Ovary (tissue), 9 donors: ENCODE data around the gene GPR152. TPM values are rescaled to one million over a fixed set of nuclear protein-coding genes. Genes with fewer than 3 reads are reported as not detected.

Experiments
- DNase-seq, 5 donors: peaks; one replicate each; pipeline ENCODE4 v3.0.0-alpha.2; 2019 to 2020
- H3K27ac ChIP-seq, 2 donors: fragments of 200-600 bp; one replicate each; pipeline versions ENCODE4 v1.5.1 to v1.8.0; 2019 to 2022
- H3K27me3 ChIP-seq: fragments of 200-600 bp; one replicate; pipeline ENCODE4 v1.8.0; 2022
- H3K36me3 ChIP-seq: fragments of 200-600 bp; sonication (generic); one replicate; pipeline ENCODE4 v1.5.1; 2019
- H3K4me1 ChIP-seq: one replicate; pipeline ENCODE4 v1.8.1; 2013; ENCODE audit warnings: mild to moderate bottlenecking, moderate library complexity; ENCODE audit not compliant: insufficient read depth
- H3K4me3 ChIP-seq: fragments of 200-600 bp; sonication (generic); one replicate; pipeline ENCODE4 v1.5.1; 2017
- H3K9me3 ChIP-seq, 2 donors: fragments of 200-600 bp in 1 of 2; sonication (generic) in 1 of 2; one replicate each; pipeline versions ENCODE4 v1.5.1 to v1.8.1; 2013 to 2019; ENCODE audit warnings: mild to moderate bottlenecking in 1 of 2, moderate library complexity in 1 of 2
- CTCF ChIP-seq, 3 donors: fragments of 450-650 bp in 2 of 3; fragments of 200-600 bp in 1 of 3; IDR thresholded peaks; one replicate each; pipeline versions ENCODE4 v1.5.1 to v1.8.0; 2016 to 2022; ENCODE audit warnings: antibody characterized with exemption in 3 of 3, mild to moderate bottlenecking in 1 of 3
- EP300 ChIP-seq: sonication (generic); formaldehyde crosslinking; IDR thresholded peaks from one replicate; pipeline ENCODE4 v1.6.1; 2017; ENCODE audit warnings: antibody characterized with exemption
- POLR2A ChIP-seq: fragments of 450-650 bp; IDR thresholded peaks from one replicate; pipeline ENCODE4 v1.6.1; 2017; ENCODE audit warnings: antibody characterized with exemption, mild to moderate bottlenecking, moderate library complexity
- WGBS, 3 donors: extraction: QIAGEN DNeasy Blood & Tissue Kit in 1 of 3; methylation state at CpG; one replicate each; pipeline versions ENCODE4 v1.1.5 to v1.1.7; 2013 to 2017; 5-methylcytosine and 5-hydroxymethylcytosine counted together
- intact Hi-C, 4 donors: fragments of 100-400 bp; cut with DNase I; formaldehyde crosslinking; loops; one replicate each; pipeline versions ENCODE4 v1.11.0 to v1.15.1; 2022 to 2023
- polyA plus RNA-seq, 2 donors: library from polyadenylated mRNA; stranded (reverse); fragments of 200-250 nt in 1 of 2; fragments of 350-450 nt in 1 of 2; fragmentation: Illumina TruSeq in 1 of 2; extraction: RNeasy Lipid Tissue Mini Kit (QIAGEN cat#74804) in 1 of 2; gene quantifications; one replicate each; pipeline ENCODE4 v1.2.3, GENCODE V29; 2013 to 2014
- total RNA-seq, 7 donors: library from RNA; depleted of rRNA in 2 of 7; stranded (reverse); fragments of >200 nt in 2 of 7; fragmentation: NEBNext Ultra II Directional in 3 of 7; extraction: Animal tissue kit (Norgen Biotek cat#: 25700) in 3 of 7; gene quantifications; one replicate each; pipeline versions ENCODE4 v1.1.0 to v1.2.4, GENCODE V29; 2016 to 2023
- donor health status: DM: no; HTN: no; CAD: no; lungs with moderate emphysema.
- donor health status: DM: no; HTN: no; CAD: no.
- donor health status: Bipolar disorder and iron deficiency.
- donor health status: DM: yes; HTN: yes; CAD: no.
- donor health status: DM: no; HTN: no; CAD: no.
- donor health status: DM: yes; HTN: yes; CAD: no.

Gene GPR152
- total and polyA plus RNA-seq, 9 donors, result 0.15 TPM; not detected in 8

- Histone ChIP-seq H3K4me3 (no peak overlapping the region), H3K27me3 (peaks cover 2% of the 10 kb centered on the region), H3K27ac (no peak overlapping the region), H3K9me3 (no peaks in the 10 kb centered on the region), H3K4me1 (no peaks in the 10 kb centered on the region), H3K36me3 (no peaks in the 10 kb centered on the region)
- TF ChIP-seq CTCF (IDR thresholded peaks at IDR 0.05) (no peak), POLR2A (no peak), EP300 (no peak)
- WGBS, 3 donors, result 34 to 41% (median 40%) methylated on average over 9 of the region's 9 CpGs
- DNase-seq, result no peak
- intact Hi-C loops, result no loop called here
Measured at GRCh38 chr11:67412495-67413179, 39.9 kb downstream of the GPR152 start.

GRCh38 chr11:67411785-67412152 lies 40.8 kb downstream of the GPR152 start:
- TF ChIP-seq CTCF (IDR thresholded peaks at IDR 0.05) (no peak), EP300 (no peak), POLR2A (no peak)
- H3K27me3 ChIP-seq, result peaks cover 2% of the 10 kb centered on the region
- intact Hi-C loops, result no loop called here
- H3K27ac ChIP-seq, result no peak overlapping the region
- no peak overlapping the region for H3K4me3 ChIP-seq
- no peaks in the 10 kb centered on the region for H3K36me3 ChIP-seq
- no peak for DNase-seq
- WGBS, 3 donors, result 5 to 19% (median 7%) methylated on average over 7 of the region's 7 CpGs
- no peaks in the 10 kb centered on the region for H3K4me1 ChIP-seq
- no peaks in the 10 kb centered on the region for H3K9me3 ChIP-seq

GRCh38 chr11:67410984-67411784 lies 41.3 kb downstream of the GPR152 start:
- Histone ChIP-seq H3K36me3 (no peaks in the 10 kb centered on the region), H3K27ac (no peak overlapping the region), H3K4me3 (no peak overlapping the region), H3K27me3 (peaks cover 2% of the 10 kb centered on the region), H3K9me3 (no peaks in the 10 kb centered on the region), H3K4me1 (no peaks in the 10 kb centered on the region)
- WGBS, 3 donors, result 51 to 60% (median 51%) methylated on average over 17 of the region's 17 CpGs
- DNase-seq, result no peak
- intact Hi-C loops, result no loop called here
- TF ChIP-seq EP300, result no peak
- no peak for TF ChIP-seq POLR2A
- TF ChIP-seq CTCF (IDR thresholded peaks at IDR 0.05), result no peak

- intact Hi-C loops, result no loop called here
- Histone ChIP-seq H3K27ac (no peak overlapping the region), H3K4me3 (no peak overlapping the region), H3K4me1 (no peaks in the 10 kb centered on the region), H3K9me3 (no peaks in the 10 kb centered on the region), H3K36me3 (no peaks in the 10 kb centered on the region), H3K27me3 (peaks cover 2% of the 10 kb centered on the region)
- no peak for DNase-seq
- TF ChIP-seq POLR2A (no peak), EP300 (no peak), CTCF (IDR thresholded peaks at IDR 0.05) (no peak)
- 55 to 64% (median 59%) methylated on average over 15 of the region's 15 CpGs for WGBS, 3 donors
Measured at GRCh38 chr11:67410369-67410831, 42.1 kb downstream of the GPR152 start.
